ENCODE results near the gene TLE2.
"Not testable (repeated sequence)": the region's sequence is repeated elsewhere in the genome, so short reads cannot be mapped to it uniquely, and the experiment has no call there.

Gene TLE2

GRCh38 chr19:3039641-3040077 is 10.6 kb upstream of the TLE2 start:
- DNase-seq (ENCODE audit: low spot score in 2 of 2) (no peak), ATAC-seq (replicated peaks; ENCODE audit: extremely low read depth, poor library complexity, severe bottlenecking) (no peak)
- no peak overlapping the region for H3K4me3 Mint-ChIP-seq
- H3K4me1 Mint-ChIP-seq: peaks cover 25% of the 10 kb centered on the region
- no peaks in the 10 kb centered on the region for H3K9me3 Mint-ChIP-seq
- peaks cover 27% of the 10 kb centered on the region for H3K36me3 Mint-ChIP-seq (ENCODE audit: insufficient read depth)
- H3K27ac Mint-ChIP-seq (ENCODE audit: low read depth): no peak overlapping the region
- no peaks in the 10 kb centered on the region for H3K27me3 Mint-ChIP-seq

DNA sequence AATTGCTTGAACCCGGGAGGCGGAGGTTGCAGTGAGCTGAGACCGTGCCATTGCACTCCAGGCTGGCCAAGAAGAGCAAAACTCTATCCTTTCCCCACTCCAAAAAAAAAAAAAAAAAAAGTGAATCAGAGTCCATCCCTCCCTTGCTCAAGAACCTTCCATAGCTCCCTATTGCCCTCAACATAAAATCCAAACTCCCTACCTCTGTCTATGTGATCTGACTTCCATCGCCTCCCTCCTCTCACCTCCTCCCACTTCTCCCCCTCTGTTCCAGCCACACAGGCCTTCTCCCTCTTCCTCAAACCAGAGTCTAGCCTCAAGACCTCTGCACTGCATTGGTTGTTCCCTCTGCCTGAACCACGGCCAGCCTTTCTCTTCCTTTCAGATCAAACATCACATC is 10.0 kb upstream of the TLE2 start:
- Mint-ChIP-seq H3K27me3 (no peaks in the 10 kb centered on the region), H3K4me3 (no peak overlapping the region), H3K27ac (ENCODE audit: low read depth) (no peak overlapping the region), H3K9me3 (no peaks in the 10 kb centered on the region), H3K36me3 (ENCODE audit: insufficient read depth) (peaks cover 29% of the 10 kb centered on the region), H3K4me1 (peaks cover 30% of the 10 kb centered on the region)
- DNase-seq (ENCODE audit: low spot score in 2 of 2): no peak
- no peak for ATAC-seq (replicated peaks; ENCODE audit: extremely low read depth, poor library complexity, severe bottlenecking)

GRCh38 chr19:3038214-3038613 is 9.1 kb upstream of the TLE2 start:
- H3K27me3 Mint-ChIP-seq: no peaks in the 10 kb centered on the region
- no peak overlapping the region for H3K4me3 Mint-ChIP-seq
- no peaks in the 10 kb centered on the region for H3K9me3 Mint-ChIP-seq
- H3K36me3 Mint-ChIP-seq (ENCODE audit: insufficient read depth): peaks cover 30% of the 10 kb centered on the region
- H3K4me1 Mint-ChIP-seq: peaks cover 30% of the 10 kb centered on the region
- no peak overlapping the region for H3K27ac Mint-ChIP-seq (ENCODE audit: low read depth)
- ATAC-seq (replicated peaks; ENCODE audit: extremely low read depth, poor library complexity, severe bottlenecking) (no peak), DNase-seq (ENCODE audit: low spot score in 2 of 2) (no peak)

- peaks cover 25% of the 10 kb centered on the region for H3K4me1 Mint-ChIP-seq
- peak overlapping the region; percentile 94 for H3K27ac Mint-ChIP-seq (ENCODE audit: low read depth)
- not testable (repeated sequence) for ATAC-seq (replicated peaks; ENCODE audit: extremely low read depth, poor library complexity, severe bottlenecking); H3K27me3 Mint-ChIP-seq; DNase-seq (ENCODE audit: low spot score in 2 of 2); H3K9me3 Mint-ChIP-seq
- peaks cover 30% of the 10 kb centered on the region for H3K36me3 Mint-ChIP-seq (ENCODE audit: insufficient read depth)
- H3K4me3 Mint-ChIP-seq: peak overlapping the region; percentile 89
Observed at GRCh38 chr19:3036977-3037544, 8.0 kb upstream of the TLE2 start.

GRCh38 chr19:3036119-3036976 is 7.3 kb upstream of the TLE2 start:
- H3K4me3 Mint-ChIP-seq: peak overlapping the region; percentile 89
- peak overlapping the region; percentile 94 for H3K27ac Mint-ChIP-seq (ENCODE audit: low read depth)
- DNase-seq (ENCODE audit: low spot score in 2 of 2) (peak; percentile 70 to 74), ATAC-seq (replicated peaks; ENCODE audit: extremely low read depth, poor library complexity, severe bottlenecking) (peak; percentile 50)
- no peaks in the 10 kb centered on the region for H3K27me3 Mint-ChIP-seq
- H3K36me3 Mint-ChIP-seq (ENCODE audit: insufficient read depth): peaks cover 30% of the 10 kb centered on the region
- H3K9me3 Mint-ChIP-seq: no peaks in the 10 kb centered on the region
- H3K4me1 Mint-ChIP-seq: peaks cover 25% of the 10 kb centered on the region

DNA sequence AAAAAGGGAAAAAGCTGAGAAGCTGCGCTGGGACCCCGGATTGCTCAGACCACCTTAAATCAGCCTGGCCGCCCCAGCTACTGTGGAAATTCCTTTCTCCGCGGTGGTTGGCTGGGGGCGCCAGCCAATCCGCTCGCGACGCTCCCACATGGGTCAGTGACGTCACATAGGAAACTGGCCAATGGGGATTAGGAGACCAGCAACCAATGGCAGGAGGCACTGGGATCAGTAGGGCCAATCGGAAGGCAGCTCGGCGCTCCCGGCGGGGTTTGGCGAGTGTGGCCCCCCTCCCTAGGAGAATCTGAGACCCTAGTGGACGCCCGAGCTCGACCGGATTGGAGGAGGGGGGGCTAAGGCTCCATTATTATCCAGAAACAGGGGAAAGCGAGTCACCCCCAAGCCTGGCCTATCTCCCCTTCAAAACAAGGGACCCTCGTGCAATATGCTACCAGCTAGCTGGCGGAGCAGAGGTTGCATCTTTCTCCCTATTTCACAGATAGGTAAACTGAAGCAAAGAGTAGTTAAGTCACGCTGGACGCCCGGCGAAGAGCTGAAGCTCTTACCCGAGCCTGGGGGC is 6.5 kb upstream of the TLE2 start:
- peak; percentile 85 to 94 for DNase-seq (ENCODE audit: low spot score in 2 of 2)
- peak overlapping the region; percentile 94 for H3K27ac Mint-ChIP-seq (ENCODE audit: low read depth)
- H3K9me3 Mint-ChIP-seq: no peaks in the 10 kb centered on the region
- H3K4me1 Mint-ChIP-seq: peaks cover 25% of the 10 kb centered on the region
- peak; percentile 92 for ATAC-seq (replicated peaks; ENCODE audit: extremely low read depth, poor library complexity, severe bottlenecking)
- peaks cover 30% of the 10 kb centered on the region for H3K36me3 Mint-ChIP-seq (ENCODE audit: insufficient read depth)
- peak overlapping the region; percentile 89 for H3K4me3 Mint-ChIP-seq
- no peaks in the 10 kb centered on the region for H3K27me3 Mint-ChIP-seq

GRCh38 chr19:3034656-3035541 is 5.8 kb upstream of the TLE2 start:
- peaks cover 27% of the 10 kb centered on the region for H3K36me3 Mint-ChIP-seq (ENCODE audit: insufficient read depth)
- ATAC-seq (replicated peaks; ENCODE audit: extremely low read depth, poor library complexity, severe bottlenecking) (peak; percentile 19), DNase-seq (ENCODE audit: low spot score in 2 of 2) (no peak)

GRCh38 chr19:3034406-3034655 is 5.3 kb upstream of the TLE2 start:
- DNase-seq (ENCODE audit: low spot score in 2 of 2): no peak
- Mint-ChIP-seq H3K4me1 (peaks cover 26% of the 10 kb centered on the region), H3K27me3 (no peaks in the 10 kb centered on the region), H3K27ac (ENCODE audit: low read depth) (peak overlapping the region; percentile 94), H3K36me3 (ENCODE audit: insufficient read depth) (peaks cover 25% of the 10 kb centered on the region), H3K4me3 (peak overlapping the region; percentile 89), H3K9me3 (no peaks in the 10 kb centered on the region)
- no peak for ATAC-seq (replicated peaks; ENCODE audit: extremely low read depth, poor library complexity, severe bottlenecking)

More at GRCh38 chr19:3034656-3035541, 5.8 kb upstream of the TLE2 start:
- H3K9me3 Mint-ChIP-seq: no peaks in the 10 kb centered on the region
- H3K27me3 Mint-ChIP-seq: no peaks in the 10 kb centered on the region
- H3K27ac Mint-ChIP-seq (ENCODE audit: low read depth): peak overlapping the region; percentile 94
- H3K4me3 Mint-ChIP-seq: peak overlapping the region; percentile 89
- peaks cover 31% of the 10 kb centered on the region for H3K4me1 Mint-ChIP-seq

- H3K27ac Mint-ChIP-seq (ENCODE audit: low read depth): no peak overlapping the region
- peaks cover 24% of the 10 kb centered on the region for H3K4me1 Mint-ChIP-seq
- DNase-seq (ENCODE audit: low spot score in 2 of 2) (no peak), ATAC-seq (replicated peaks; ENCODE audit: extremely low read depth, poor library complexity, severe bottlenecking) (no peak)
- H3K4me3 Mint-ChIP-seq: peak overlapping the region; percentile 89
- H3K9me3 Mint-ChIP-seq: no peaks in the 10 kb centered on the region
- H3K27me3 Mint-ChIP-seq: no peaks in the 10 kb centered on the region
- H3K36me3 Mint-ChIP-seq (ENCODE audit: insufficient read depth): peaks cover 25% of the 10 kb centered on the region
Observed at GRCh38 chr19:3033595-3034405, 4.7 kb upstream of the TLE2 start.

GRCh38 chr19:3031607-3031867 is 2.5 kb upstream of the TLE2 start:
- Mint-ChIP-seq H3K4me3 (no peak overlapping the region), H3K36me3 (ENCODE audit: insufficient read depth) (peaks cover 22% of the 10 kb centered on the region), H3K9me3 (no peaks in the 10 kb centered on the region), H3K27me3 (no peaks in the 10 kb centered on the region), H3K4me1 (peaks cover 34% of the 10 kb centered on the region), H3K27ac (ENCODE audit: low read depth) (no peak overlapping the region)
- ATAC-seq (replicated peaks; ENCODE audit: extremely low read depth, poor library complexity, severe bottlenecking): no peak
- DNase-seq (ENCODE audit: low spot score in 2 of 2): no peak

GRCh38 chr19:3028305-3029064 is 595 bp downstream of the TLE2 start:
- DNase-seq (ENCODE audit: low spot score in 2 of 2) (no peak), ATAC-seq (replicated peaks; ENCODE audit: extremely low read depth, poor library complexity, severe bottlenecking) (no peak)
- H3K4me3 Mint-ChIP-seq: peak overlapping the region; percentile 72
- no peaks in the 10 kb centered on the region for H3K36me3 Mint-ChIP-seq (ENCODE audit: insufficient read depth)
- H3K4me1 Mint-ChIP-seq: peaks cover 22% of the 10 kb centered on the region
- no peak overlapping the region for H3K27ac Mint-ChIP-seq (ENCODE audit: low read depth)
- no peaks in the 10 kb centered on the region for H3K27me3 Mint-ChIP-seq
- H3K9me3 Mint-ChIP-seq: no peaks in the 10 kb centered on the region
